Smooth muscle cell (in vitro differentiated cells): ENCODE results near the gene TIMM29. TPM values are rescaled to one million over a fixed set of nuclear protein-coding genes. Genes with fewer than 3 reads are reported as not detected.

Source experiments
- DNase-seq: peaks from one replicate; lab custom pipeline; 2025; ENCODE audit not compliant: unreplicated experiment; lab: John Stamatoyannopoulos, UW
- H2AFZ ChIP-seq: fragments of 200-600 bp; sonication (generic); 2 replicates; pipeline ENCODE4 v1.6.0; 2016; ENCODE audit warnings: antibody characterized with exemption, low read depth, mild to moderate bottlenecking
- H3F3A ChIP-seq: fragments of 200-600 bp; sonication (generic); 2 replicates; pipeline ENCODE4 v1.6.0; 2017; ENCODE audit warnings: antibody characterized with exemption, low read depth
- H3K27ac ChIP-seq: fragments of 200-600 bp; sonication (generic); 2 replicates; pipeline ENCODE4 v1.5.1; 2016; ENCODE audit warnings: low read depth, mild to moderate bottlenecking
- H3K27me3 ChIP-seq: fragments of 200-600 bp; sonication (generic); 2 replicates; pipeline ENCODE4 v1.6.1; 2016; ENCODE audit warnings: low read depth, mild to moderate bottlenecking
- H3K36me3 ChIP-seq: fragments of 200-600 bp; sonication (generic); 2 replicates; pipeline ENCODE4 v1.5.1; 2016; ENCODE audit warnings: low read depth
- H3K4me1 ChIP-seq: fragments of 200-600 bp; sonication (generic); 2 replicates; pipeline ENCODE4 v1.5.1; 2016; ENCODE audit warnings: low read depth
- H3K4me2 ChIP-seq: fragments of 200-600 bp; sonication (generic); 2 replicates; pipeline ENCODE4 v1.6.0; 2016; ENCODE audit warnings: mild to moderate bottlenecking
- H3K4me3 ChIP-seq: fragments of 200-600 bp; sonication (generic); 2 replicates; pipeline ENCODE4 v1.5.1; 2016; ENCODE audit warnings: mild to moderate bottlenecking
- H3K79me2 ChIP-seq: fragments of 200-600 bp; sonication (generic); 2 replicates; pipeline ENCODE4 v1.6.0; 2016; ENCODE audit warnings: low read depth, mild to moderate bottlenecking
- H3K9ac ChIP-seq: fragments of 200-600 bp; sonication (generic); 2 replicates; pipeline ENCODE4 v1.6.0; 2016; ENCODE audit warnings: low read depth
- H3K9me3 ChIP-seq: fragments of 200-600 bp; sonication (generic); replicated peaks from 2 replicates; pipeline ENCODE4 v1.5.1; 2016; ENCODE audit warnings: low read depth
- H4K20me1 ChIP-seq: fragments of 200-600 bp; sonication (generic); 2 replicates; pipeline ENCODE4 v1.6.0; 2016; ENCODE audit warnings: low read depth
- WGBS: methylation state at CpG from one replicate; pipeline ENCODE4 v1.1.7; 2016; ENCODE audit warnings: low lambda C conversion rate; 5-methylcytosine and 5-hydroxymethylcytosine counted together
- polyA plus RNA-seq: library from polyadenylated mRNA; unstranded; fragments of >200 nt; fragmentation: Nextera tagmentation; extraction: Ambion mirVana; gene quantifications from 2 replicates; pipeline ENCODE4 v1.2.1, GENCODE V29; 2016
- total RNA-seq: library from RNA; depleted of rRNA; stranded (reverse); fragments of >200 nt; gene quantifications from 2 replicates; pipeline ENCODE4 v1.2.3, GENCODE V29; 2014
- TF ChIP-seq, protein P1 (sequence below): fragments of 200-600 bp; sonication (generic); IDR thresholded peaks from 2 replicates; pipeline ENCODE4 v1.5.1; 2017; ENCODE audit warnings: borderline replicate concordance, mild to moderate bottlenecking, antibody characterized with exemption; ENCODE audit not compliant: insufficient read depth, poor library complexity, severe bottlenecking

Gene TIMM29
- total and polyA plus RNA-seq, 2 experiments from 2014 or later, result 14.9 to 16.8 TPM

DNA sequence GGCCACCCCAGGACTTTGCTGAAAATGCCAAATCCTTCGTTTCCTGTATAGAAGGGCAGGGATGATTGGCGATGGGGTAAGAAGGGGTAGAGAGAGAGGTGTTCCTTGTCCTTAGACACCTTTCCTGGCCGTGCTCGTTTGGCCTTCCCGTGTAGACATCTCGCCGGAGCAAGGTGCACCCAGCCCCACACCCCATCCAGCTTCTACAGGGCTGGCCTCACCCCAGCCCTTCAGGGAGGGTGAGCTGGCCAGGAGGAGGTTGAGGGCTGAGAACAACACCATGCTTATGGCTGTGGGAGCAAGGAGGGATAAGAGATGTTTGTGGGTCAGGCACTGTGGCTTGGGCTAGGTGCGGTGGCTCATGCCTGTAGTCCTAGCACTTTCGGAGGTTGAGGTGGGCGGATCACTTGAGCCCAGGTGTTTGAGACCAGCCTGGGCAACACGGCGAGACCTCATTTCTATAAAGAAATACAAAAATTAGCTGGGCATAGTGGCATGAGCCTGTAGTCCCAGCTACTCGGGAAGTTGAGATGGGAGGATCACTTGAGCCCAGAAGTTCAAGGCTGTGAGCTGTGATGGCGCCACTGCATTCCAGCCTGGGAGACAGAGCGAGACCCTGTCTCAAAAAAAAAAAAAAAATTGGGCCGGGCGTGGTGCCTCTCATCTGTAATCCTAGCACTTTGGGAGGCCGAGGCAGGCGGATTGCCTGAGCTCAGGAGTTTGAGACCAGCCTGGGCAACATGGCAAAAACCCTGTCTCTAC is 47.7 kb downstream of the TIMM29 start:
- H2AFZ ChIP-seq, result no peak overlapping the region
- H3K27ac ChIP-seq, result no peak overlapping the region
- no peak overlapping the region for H3K4me3 ChIP-seq

DNA sequence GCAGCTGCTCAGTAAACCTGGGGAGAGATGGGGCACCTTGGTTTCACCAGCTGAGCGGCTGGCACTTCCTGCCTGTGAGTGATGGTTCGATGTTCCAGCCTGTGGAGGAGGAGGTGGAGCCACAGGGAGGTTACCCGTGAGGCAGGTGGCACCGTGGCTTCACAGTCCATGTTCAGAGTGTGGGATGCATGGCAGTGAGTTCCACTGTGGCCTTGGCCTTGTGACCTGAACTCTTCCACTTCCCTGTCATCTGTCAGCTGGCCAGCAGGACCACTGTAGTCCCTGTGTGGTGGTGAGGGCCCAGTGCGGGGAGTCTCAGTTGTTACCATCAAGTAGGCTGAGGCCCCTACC is 49.1 kb downstream of the TIMM29 start:
- H3K27me3 ChIP-seq, result no peaks in the 10 kb centered on the region
- TF ChIP-seq, protein P1, sequence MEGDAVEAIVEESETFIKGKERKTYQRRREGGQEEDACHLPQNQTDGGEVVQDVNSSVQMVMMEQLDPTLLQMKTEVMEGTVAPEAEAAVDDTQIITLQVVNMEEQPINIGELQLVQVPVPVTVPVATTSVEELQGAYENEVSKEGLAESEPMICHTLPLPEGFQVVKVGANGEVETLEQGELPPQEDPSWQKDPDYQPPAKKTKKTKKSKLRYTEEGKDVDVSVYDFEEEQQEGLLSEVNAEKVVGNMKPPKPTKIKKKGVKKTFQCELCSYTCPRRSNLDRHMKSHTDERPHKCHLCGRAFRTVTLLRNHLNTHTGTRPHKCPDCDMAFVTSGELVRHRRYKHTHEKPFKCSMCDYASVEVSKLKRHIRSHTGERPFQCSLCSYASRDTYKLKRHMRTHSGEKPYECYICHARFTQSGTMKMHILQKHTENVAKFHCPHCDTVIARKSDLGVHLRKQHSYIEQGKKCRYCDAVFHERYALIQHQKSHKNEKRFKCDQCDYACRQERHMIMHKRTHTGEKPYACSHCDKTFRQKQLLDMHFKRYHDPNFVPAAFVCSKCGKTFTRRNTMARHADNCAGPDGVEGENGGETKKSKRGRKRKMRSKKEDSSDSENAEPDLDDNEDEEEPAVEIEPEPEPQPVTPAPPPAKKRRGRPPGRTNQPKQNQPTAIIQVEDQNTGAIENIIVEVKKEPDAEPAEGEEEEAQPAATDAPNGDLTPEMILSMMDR, result no peak
- peaks cover 97% of the 10 kb centered on the region for H4K20me1 ChIP-seq
- peaks cover 5% of the 10 kb centered on the region for H3K4me1 ChIP-seq
- H2AFZ ChIP-seq, result no peak overlapping the region
- no peaks in the 10 kb centered on the region for H3K36me3 ChIP-seq
- no peak overlapping the region for H3K4me2 ChIP-seq
- H3F3A ChIP-seq, result peaks cover 2% of the 10 kb centered on the region
- no peak overlapping the region for H3K27ac ChIP-seq
- DNase-seq, result no peak
- no peak overlapping the region for H3K9ac ChIP-seq
- H3K79me2 ChIP-seq, result peaks cover 98% of the 10 kb centered on the region
- H3K4me3 ChIP-seq, result no peak overlapping the region
- 93% methylated on average over 5 of the region's 5 CpGs for WGBS
- H3K9me3 ChIP-seq, result no peaks in the 10 kb centered on the region

More for the DNA sequence above, 47.7 kb downstream of the TIMM29 start:
- Histone ChIP-seq H4K20me1 (peaks cover 97% of the 10 kb centered on the region), H3K9ac (no peak overlapping the region), H3K4me2 (peak overlapping the region; percentile 48), H3K27me3 (no peaks in the 10 kb centered on the region), H3K4me1 (peaks cover 5% of the 10 kb centered on the region), H3K36me3 (no peaks in the 10 kb centered on the region), H3K79me2 (peaks cover 98% of the 10 kb centered on the region), H3K9me3 (no peaks in the 10 kb centered on the region), H3F3A (peaks cover 2% of the 10 kb centered on the region)
- 94% methylated on average over 19 of the region's 19 CpGs for WGBS
- TF ChIP-seq, protein P1, result no peak
- DNase-seq, result no peak

Other genes starting within 250 kb of the TIMM29 start
- gene QTRT1, start 227.4 kb upstream of the TIMM29 start, total RNA-seq, result 13.3 and 16.0 TPM in 2 replicates
- gene QTRT1, start 227.4 kb upstream of the TIMM29 start, polyA plus RNA-seq, result 42.3 and 49.4 TPM in 2 replicates
- 46.4 and 65.1 TPM in 2 replicates for gene DNM2, start 210.7 kb upstream of the TIMM29 start, total RNA-seq
- 93.2 and 111 TPM in 2 replicates for gene DNM2, start 210.7 kb upstream of the TIMM29 start, polyA plus RNA-seq
- 30.7 and 44.4 TPM in 2 replicates for gene TMED1, start 92.6 kb upstream of the TIMM29 start, total RNA-seq
- gene TMED1, start 92.6 kb upstream of the TIMM29 start, polyA plus RNA-seq, result 99.9 and 107 TPM in 2 replicates
- gene C19orf38, start 80.4 kb upstream of the TIMM29 start, total RNA-seq, result 0.13 TPM in 1 of 2 replicates, not detected in the other
- gene C19orf38, start 80.4 kb upstream of the TIMM29 start, polyA plus RNA-seq, result 0.79 and 1.5 TPM in 2 replicates
- 22.7 and 25.4 TPM in 2 replicates for gene CARM1, start 57.3 kb upstream of the TIMM29 start, total RNA-seq
- gene CARM1, start 57.3 kb upstream of the TIMM29 start, polyA plus RNA-seq, result 39.3 and 48.1 TPM in 2 replicates
- 89.3 and 106 TPM in 2 replicates for gene YIPF2, start 172 bp upstream of the TIMM29 start, total RNA-seq
- gene YIPF2, start 172 bp upstream of the TIMM29 start, polyA plus RNA-seq, result 89.8 and 90.6 TPM in 2 replicates
- gene SMARCA4, start 32.2 kb downstream of the TIMM29 start, total RNA-seq, result 39.0 and 59.6 TPM in 2 replicates
- gene SMARCA4, start 32.2 kb downstream of the TIMM29 start, polyA plus RNA-seq, result 100 and 120 TPM in 2 replicates
- gene LDLR, start 160.7 kb downstream of the TIMM29 start, total RNA-seq, result 115 and 138 TPM in 2 replicates
- 136 and 164 TPM in 2 replicates for gene LDLR, start 160.7 kb downstream of the TIMM29 start, polyA plus RNA-seq
- 7.6 and 10.1 TPM in 2 replicates for gene SPC24, start 227.0 kb downstream of the TIMM29 start, total RNA-seq
- 6.1 and 9.7 TPM in 2 replicates for gene SPC24, start 227.0 kb downstream of the TIMM29 start, polyA plus RNA-seq